CD4-positive, alpha-beta T cell treated with Interleukin-15 for 1 hour (primary cell): Measurements from ENCODE around the gene AJUBA.
"Not testable (repeated sequence)": the region's sequence is repeated elsewhere in the genome, so short reads cannot be mapped to it uniquely, and the experiment has no call there.

Experiments used
- DNase-seq: peaks from one replicate; pipeline ENCODE4 v3.0.0-alpha.2; 2020

The AJUBA gene

DNA sequence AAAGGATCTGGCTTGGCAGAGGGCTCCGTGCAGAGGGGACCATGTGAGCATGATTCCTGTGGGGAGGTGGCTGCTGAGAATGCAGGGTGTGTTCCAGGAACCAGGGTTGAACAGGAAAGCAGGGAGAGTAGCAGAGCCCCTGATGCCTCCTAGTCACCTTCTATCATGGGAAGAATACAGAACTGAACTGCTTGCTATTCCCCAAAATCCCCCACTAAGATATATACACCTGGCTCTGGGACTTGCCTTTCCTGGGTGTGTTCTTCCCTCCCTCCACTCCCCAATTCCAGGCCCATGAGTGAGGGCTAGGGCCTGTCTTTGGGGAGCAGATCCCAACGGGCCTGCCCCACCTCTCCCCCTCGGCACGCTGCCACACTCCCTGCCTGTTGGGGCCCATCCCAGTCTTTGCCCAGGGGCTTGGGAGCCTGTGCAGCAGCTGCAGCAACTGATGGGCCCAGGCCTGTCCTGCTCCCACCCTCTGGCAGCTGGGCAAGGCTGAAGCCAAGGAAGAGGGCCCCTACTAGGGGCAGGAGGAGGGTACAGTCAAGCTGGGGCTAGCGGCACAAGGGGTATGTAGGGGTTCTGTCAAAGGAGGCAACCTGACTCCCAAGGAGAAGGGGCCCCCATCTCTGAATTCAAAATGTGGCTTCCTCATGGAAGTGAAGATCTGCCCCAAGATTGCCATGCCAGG is 3.2 kb downstream of the AJUBA start:
- no peak for DNase-seq

- DNase-seq, result no peak
Measured at GRCh38 chr14:22978487-22978837, 3.9 kb downstream of the AJUBA start.

GRCh38 chr14:22977684-22978486 is 4.5 kb downstream of the AJUBA start:
- no peak for DNase-seq

DNA sequence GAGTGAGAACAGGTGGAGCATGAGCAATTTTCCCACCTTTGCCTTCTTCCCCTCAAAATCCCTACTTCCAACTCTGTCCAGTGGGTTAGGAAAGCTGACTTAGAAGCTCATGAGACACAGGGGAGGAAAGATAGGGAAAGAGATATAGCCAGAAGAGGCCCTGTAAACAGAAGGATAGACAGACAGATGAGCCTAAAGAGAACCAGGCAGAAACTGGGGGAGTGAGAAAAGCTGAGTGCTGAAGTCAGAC is 5.0 kb downstream of the AJUBA start:
- DNase-seq, result no peak

- DNase-seq, result no peak
Measured at GRCh38 chr14:22976620-22977433, 5.5 kb downstream of the AJUBA start.

GRCh38 chr14:22974530-22975313 is 7.6 kb downstream of the AJUBA start:
- no peak for DNase-seq

DNA sequence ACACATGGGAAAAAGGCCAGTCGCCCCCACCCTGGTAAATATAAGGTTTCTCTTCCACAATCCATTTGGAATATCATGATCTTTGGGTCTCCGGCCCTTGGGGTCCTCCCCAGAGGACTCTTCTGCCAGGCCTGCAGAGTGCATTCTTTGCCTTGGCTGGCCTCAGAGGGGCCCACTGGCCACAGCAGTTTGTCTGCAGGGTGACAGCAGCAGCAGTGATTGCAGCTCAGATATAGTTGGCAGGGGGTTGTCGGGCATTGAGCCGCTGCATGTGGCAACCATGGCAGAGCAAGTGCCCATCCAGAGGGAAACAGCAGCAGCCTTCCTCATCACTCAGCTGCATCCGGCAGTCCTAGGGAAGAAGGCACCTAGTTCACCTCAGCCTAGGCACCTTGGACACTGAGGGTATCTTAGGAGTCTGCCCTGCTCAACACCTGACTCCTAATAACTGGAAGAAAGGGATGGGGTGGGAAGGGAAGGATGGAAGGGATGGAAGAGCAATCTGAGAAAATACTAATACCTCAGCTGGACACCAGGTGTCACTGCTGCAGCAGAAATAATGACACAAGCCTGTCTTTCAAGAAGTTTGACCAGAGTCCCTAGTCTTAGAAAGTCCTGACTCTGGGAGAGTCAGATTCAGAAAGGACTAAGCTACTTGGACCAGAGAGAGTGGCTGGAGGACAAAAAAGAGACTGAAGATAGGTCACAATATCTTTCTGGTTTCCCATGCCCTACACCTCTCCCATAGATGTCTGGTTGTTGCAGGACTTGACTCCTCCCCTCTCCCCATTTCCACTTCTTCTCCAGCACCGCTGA is 8.9 kb downstream of the AJUBA start:
- DNase-seq, result no peak

- no peak for DNase-seq
Measured at GRCh38 chr14:22972313-22972930, 9.9 kb downstream of the AJUBA start.

DNA sequence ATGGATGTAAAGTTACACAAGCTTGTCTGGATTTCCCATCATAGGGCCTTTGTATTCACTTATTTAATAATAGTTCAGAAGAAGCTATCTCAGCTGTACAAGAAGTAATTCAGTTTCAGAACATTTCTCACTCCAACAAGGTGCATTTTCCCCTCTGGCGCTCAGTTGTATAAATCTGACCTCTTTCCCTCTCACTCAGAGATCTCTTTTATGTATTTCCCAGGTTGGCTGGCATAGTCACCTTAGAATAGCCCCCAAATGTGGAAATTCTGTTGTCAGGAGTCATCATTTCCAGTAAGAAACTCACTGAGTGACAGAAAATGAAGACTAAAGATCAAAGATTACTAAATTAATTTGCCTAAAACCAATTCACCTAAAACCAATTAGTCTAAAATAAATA is 11.2 kb downstream of the AJUBA start:
- DNase-seq, result no peak

- DNase-seq, result no peak
Measured at GRCh38 chr14:22966783-22967269, 15.5 kb downstream of the AJUBA start.

GRCh38 chr14:22965916-22966782 is 16.2 kb downstream of the AJUBA start:
- not testable (repeated sequence) for DNase-seq

DNA sequence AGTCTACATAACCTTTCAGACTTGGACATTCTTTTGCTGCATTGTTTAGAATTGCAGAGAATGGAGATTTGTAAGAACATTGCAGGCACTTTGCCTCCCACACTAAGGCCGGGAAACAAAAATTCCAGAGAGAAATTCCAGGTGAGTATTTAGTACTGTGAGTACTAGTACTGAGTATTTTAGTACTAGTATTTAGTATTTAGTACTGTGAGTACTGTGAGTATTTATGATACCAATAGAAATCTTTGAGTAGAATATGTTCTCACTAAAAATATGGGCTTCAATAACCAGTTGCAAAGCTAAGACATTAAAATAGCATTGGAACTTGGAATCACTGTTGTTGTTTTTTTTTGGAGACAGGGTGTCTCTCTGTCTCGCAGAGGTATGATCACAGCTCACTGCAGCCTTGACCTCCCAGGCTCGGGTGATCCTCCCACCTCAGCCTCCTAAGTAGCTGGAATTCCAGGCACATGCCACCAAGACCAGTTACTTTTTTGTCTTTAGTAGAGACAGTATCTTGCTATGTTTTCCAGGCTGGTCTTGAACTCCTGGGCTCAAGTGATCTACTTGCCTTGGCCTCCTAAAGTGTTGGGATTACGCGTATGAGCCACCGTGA is 20.2 kb downstream of the AJUBA start:
- DNase-seq, result no peak

GRCh38 chr14:22955702-22956569 is 26.4 kb downstream of the AJUBA start:
- DNase-seq, result no peak

DNA sequence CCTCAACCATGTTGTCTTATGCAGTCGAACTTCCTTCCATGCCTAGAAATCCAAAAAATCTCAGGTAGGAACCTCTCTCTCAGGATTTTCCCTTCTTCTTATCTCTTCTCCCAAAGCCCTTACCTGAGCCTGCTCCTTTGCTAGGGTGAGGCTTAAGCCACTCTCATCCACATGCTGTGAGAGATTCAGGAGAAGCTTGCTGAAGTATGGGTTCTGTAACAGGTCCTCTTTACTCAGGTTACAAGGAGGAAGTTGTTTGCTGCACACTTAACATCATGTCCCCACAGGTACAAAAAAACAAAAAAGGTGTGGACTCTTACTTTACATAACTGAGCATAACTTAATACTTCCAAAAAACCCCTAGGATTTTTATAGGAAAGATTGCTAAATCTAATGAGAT is 29.9 kb downstream of the AJUBA start:
- DNase-seq, result no peak

DNA sequence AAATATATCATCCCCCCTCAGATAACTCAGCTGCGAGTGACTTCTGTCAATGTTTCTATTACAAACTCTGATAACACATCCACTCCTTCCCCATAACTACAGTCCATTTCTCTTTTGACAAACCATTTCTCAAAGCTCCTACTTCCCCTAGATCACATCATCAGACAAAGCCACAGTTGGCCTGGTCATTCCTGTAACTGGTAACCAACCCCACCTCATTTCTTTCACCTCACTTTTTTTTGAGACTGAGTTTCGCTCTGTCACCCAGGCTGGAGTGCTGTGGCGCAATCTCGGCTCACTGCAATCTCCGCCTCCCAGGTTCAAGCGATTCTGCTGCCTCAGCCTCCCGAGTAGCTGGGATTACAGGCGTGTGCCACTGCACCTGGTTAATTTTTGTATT is 30.6 kb downstream of the AJUBA start:
- DNase-seq, result peak; percentile 44

GRCh38 chr14:22945642-22946041 is 36.7 kb downstream of the AJUBA start:
- no peak for DNase-seq

- DNase-seq, result no peak
Measured at GRCh38 chr14:22939684-22940083, 42.7 kb downstream of the AJUBA start.

- no peak for DNase-seq
Measured at GRCh38 chr14:22935156-22935555, 47.2 kb downstream of the AJUBA start.

DNA sequence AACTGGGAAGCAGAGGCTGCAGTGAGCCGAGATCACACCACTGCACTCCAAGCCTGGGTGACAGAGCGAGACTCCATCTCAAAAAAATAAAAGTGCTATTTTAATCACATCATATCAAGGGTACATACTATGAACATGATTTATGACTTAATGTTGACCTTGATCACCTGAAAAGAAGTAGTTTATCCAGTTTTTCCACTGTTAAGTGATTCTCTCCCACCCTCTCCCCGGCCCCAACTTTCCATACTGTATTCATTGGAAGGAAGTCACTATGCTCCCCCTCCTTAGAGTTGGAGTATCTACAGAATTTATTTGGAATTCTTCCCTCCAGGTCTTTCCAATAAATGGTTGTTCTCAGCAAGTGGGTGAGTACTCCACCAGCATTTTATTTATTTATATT is 50.2 kb downstream of the AJUBA start:
- no peak for DNase-seq
